Measurements from ENCODE around the gene GPD2. TPM values are rescaled to one million over a fixed set of nuclear protein-coding genes. Genes with fewer than 3 reads are reported as not detected.

Gene GPD2
- polyA plus RNA-seq, 1 donor (not counting 4 experiments of a cell fraction or from before 2014, with no cell fraction given) = 27.6 TPM

- H3K9ac ChIP-seq (ENCODE audit: control insufficient read depth, extremely low read depth, insufficient read depth, low read length) = no peak overlapping the region
- H3K27me3 ChIP-seq (ENCODE audit: control insufficient read depth, extremely low read depth, insufficient read depth, low read length) = no peaks in the 10 kb centered on the region
- no peaks in the 10 kb centered on the region for H3K79me2 ChIP-seq (ENCODE audit: control insufficient read depth, insufficient read depth, low read length)
- no peak overlapping the region for H2AFZ ChIP-seq (ENCODE audit: control insufficient read depth, low read length)
- no peaks in the 10 kb centered on the region for H3K4me1 ChIP-seq (ENCODE audit: control insufficient read depth, extremely low read depth, insufficient read depth, low read length)
- TF ChIP-seq CTCF (optimal IDR thresholded peaks at IDR 0.05 in 1 of 3, IDR thresholded peaks at IDR 0.05 in 1 of 3, conservative IDR thresholded peaks at IDR 0.05 in 1 of 3; ENCODE audit: extremely low read depth in 1 of 3, insufficient read depth in 2 of 3, low read length in 3 of 3) (no peak), EZH2 (IDR thresholded peaks at IDR 0.05; ENCODE audit: low read length) (no peak)
- H3K27ac ChIP-seq (ENCODE audit: control insufficient read depth, insufficient read depth, low read length) = no peak overlapping the region
- H3K4me3 ChIP-seq (ENCODE audit: control insufficient read depth in 2 of 3, extremely low read depth in 1 of 3, insufficient read depth in 2 of 3, low read depth in 1 of 3, low read length in 3 of 3) = no peak overlapping the region
- H3K36me3 ChIP-seq (ENCODE audit: control insufficient read depth in 2 of 2, extremely low read depth in 1 of 2, insufficient read depth in 2 of 2, low read length in 2 of 2) = no peaks in the 10 kb centered on the region
- dilution Hi-C loops (cut with MboI; ENCODE audit: extremely low pct_ligation_motif_present, low sequenced_read_pairs) = no loop called here
- no peak for FAIRE-seq
- H4K20me1 ChIP-seq (ENCODE audit: control insufficient read depth, extremely low read depth, insufficient read depth, low read length) = no peaks in the 10 kb centered on the region
- no peaks in the 10 kb centered on the region for H3K9me3 ChIP-seq (ENCODE audit: control insufficient read depth, low read depth, low read length)
- no peak overlapping the region for H3K4me2 ChIP-seq (ENCODE audit: control insufficient read depth, extremely low read depth, insufficient read depth, low read depth, low read length)
- no peaks in the 10 kb centered on the region for H3K9me1 ChIP-seq (ENCODE audit: control insufficient read depth, extremely low read depth, insufficient read depth, low read length)
- no peak for DNase-seq (ENCODE audit: low read depth, low spot score)
Measured at GRCh38 chr2:156423674-156424282, 12.4 kb upstream of the GPD2 start.

- H3K4me2 ChIP-seq (ENCODE audit: control insufficient read depth, extremely low read depth, insufficient read depth, low read depth, low read length) = no peak overlapping the region
- H3K9me3 ChIP-seq (ENCODE audit: control insufficient read depth, low read depth, low read length) = no peaks in the 10 kb centered on the region
- no peaks in the 10 kb centered on the region for H4K20me1 ChIP-seq (ENCODE audit: control insufficient read depth, extremely low read depth, insufficient read depth, low read length)
- peaks cover 3% of the 10 kb centered on the region for H3K4me1 ChIP-seq (ENCODE audit: control insufficient read depth, extremely low read depth, insufficient read depth, low read length)
- H3K9me1 ChIP-seq (ENCODE audit: control insufficient read depth, extremely low read depth, insufficient read depth, low read length) = no peaks in the 10 kb centered on the region
- FAIRE-seq (no peak), DNase-seq (ENCODE audit: low read depth, low spot score) (no peak)
- no peak overlapping the region for H3K4me3 ChIP-seq (ENCODE audit: control insufficient read depth in 2 of 3, extremely low read depth in 1 of 3, insufficient read depth in 2 of 3, low read depth in 1 of 3, low read length in 3 of 3)
- H3K27me3 ChIP-seq (ENCODE audit: control insufficient read depth, extremely low read depth, insufficient read depth, low read length) = no peaks in the 10 kb centered on the region
- H3K9ac ChIP-seq (ENCODE audit: control insufficient read depth, extremely low read depth, insufficient read depth, low read length) = no peak overlapping the region
- no peak overlapping the region for H3K27ac ChIP-seq (ENCODE audit: control insufficient read depth, insufficient read depth, low read length)
- TF ChIP-seq CTCF (optimal IDR thresholded peaks at IDR 0.05 in 1 of 3, IDR thresholded peaks at IDR 0.05 in 1 of 3, conservative IDR thresholded peaks at IDR 0.05 in 1 of 3; ENCODE audit: extremely low read depth in 1 of 3, insufficient read depth in 2 of 3, low read length in 3 of 3) = no peak
- H3K36me3 ChIP-seq (ENCODE audit: control insufficient read depth in 2 of 2, extremely low read depth in 1 of 2, insufficient read depth in 2 of 2, low read length in 2 of 2) = no peaks in the 10 kb centered on the region
- dilution Hi-C loops (cut with MboI; ENCODE audit: extremely low pct_ligation_motif_present, low sequenced_read_pairs) = no loop called here
- H3K79me2 ChIP-seq (ENCODE audit: control insufficient read depth, insufficient read depth, low read length) = no peaks in the 10 kb centered on the region
- H2AFZ ChIP-seq (ENCODE audit: control insufficient read depth, low read length) = no peak overlapping the region
Measured at GRCh38 chr2:156427074-156427473, 9.1 kb upstream of the GPD2 start.

Measured in keratinocyte (primary cell).